ENCODE data around the gene DCBLD1. TPM values are rescaled to one million over a fixed set of nuclear protein-coding genes. Genes with fewer than 3 reads are reported as not detected.

DCBLD1 gene
- total RNA-seq, 1 donor = 27.4 TPM

DNA sequence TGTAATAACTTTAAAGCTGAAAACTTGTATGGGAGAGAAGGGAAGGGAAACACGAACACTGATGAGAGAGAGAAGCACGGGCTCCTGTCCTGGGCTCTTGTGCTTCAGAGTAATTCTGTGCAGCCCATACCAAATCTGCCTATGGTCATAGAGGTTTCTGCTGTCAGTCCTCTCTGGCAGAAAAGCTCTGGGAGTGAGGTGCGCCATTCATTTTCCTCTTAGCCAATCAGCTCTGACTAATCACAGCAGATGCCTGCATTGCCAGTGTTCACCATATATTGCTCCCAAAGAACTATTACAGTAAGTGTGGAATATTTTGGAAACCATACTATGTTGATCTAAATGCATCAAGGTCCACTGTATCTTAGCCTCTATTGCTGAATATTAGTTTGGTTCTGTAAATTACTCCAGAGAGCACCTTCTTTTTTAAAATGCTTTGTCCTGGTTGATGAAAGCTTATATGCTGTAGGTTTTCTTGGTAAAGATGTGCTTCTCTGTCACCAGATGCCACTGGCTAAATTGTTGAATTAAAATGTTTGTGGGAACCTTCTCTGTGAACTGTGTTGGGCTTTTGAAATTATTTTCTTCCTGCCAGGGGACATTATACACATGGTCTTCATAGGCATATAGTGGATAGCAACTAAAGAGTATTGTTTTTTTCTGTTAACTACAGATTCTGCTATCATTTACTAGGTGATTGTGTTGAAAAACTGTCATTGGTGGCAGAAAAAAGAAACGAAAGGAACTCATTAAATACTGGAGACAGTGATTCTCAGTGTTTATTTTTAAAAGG is 38.3 kb downstream of the DCBLD1 start:
- no peak for DNase-seq (ENCODE audit: low read depth)
- no peak overlapping the region for H3K4me3 ChIP-seq (ENCODE audit: low read depth, low read length)
- TF ChIP-seq, protein P1, sequence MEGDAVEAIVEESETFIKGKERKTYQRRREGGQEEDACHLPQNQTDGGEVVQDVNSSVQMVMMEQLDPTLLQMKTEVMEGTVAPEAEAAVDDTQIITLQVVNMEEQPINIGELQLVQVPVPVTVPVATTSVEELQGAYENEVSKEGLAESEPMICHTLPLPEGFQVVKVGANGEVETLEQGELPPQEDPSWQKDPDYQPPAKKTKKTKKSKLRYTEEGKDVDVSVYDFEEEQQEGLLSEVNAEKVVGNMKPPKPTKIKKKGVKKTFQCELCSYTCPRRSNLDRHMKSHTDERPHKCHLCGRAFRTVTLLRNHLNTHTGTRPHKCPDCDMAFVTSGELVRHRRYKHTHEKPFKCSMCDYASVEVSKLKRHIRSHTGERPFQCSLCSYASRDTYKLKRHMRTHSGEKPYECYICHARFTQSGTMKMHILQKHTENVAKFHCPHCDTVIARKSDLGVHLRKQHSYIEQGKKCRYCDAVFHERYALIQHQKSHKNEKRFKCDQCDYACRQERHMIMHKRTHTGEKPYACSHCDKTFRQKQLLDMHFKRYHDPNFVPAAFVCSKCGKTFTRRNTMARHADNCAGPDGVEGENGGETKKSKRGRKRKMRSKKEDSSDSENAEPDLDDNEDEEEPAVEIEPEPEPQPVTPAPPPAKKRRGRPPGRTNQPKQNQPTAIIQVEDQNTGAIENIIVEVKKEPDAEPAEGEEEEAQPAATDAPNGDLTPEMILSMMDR (IDR thresholded peaks at IDR 0.05; ENCODE audit: insufficient read depth, low read length) = no peak

DNA sequence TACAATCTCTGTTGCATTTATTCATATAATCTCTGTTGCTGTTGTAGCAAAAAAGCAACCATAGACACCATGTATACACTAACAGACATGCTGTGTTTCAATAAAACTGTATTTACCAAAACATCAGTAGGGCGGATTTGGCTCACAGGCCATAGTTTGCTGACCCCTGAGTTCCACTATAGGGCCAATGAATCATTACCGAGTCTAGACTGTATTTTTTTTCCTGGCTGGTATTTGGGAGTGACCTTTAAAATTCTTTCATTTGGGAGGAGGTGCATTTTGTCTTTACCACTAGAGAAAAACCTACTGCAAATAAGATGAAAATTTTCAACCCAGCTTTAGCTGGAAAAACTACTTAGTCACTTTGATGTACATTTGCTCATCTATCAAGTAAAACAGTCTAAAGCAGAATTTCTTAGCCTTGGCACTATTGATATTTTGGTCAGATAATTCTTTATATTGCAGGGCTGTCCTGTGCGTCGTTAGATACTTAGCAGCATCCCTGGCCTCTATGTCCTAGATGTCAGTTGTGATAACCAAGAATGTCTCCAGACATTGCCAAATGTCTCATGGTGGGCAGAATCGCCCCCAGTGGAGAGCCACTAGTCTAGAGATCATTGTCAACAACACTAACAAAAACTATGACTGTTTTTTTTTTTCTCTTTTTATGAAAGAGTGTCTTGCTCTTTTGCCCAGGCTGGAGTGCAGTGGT is 39.5 kb downstream of the DCBLD1 start:
- H3K4me3 ChIP-seq (ENCODE audit: low read depth, low read length) = no peak overlapping the region
- TF ChIP-seq, protein P1 (IDR thresholded peaks at IDR 0.05; ENCODE audit: insufficient read depth, low read length) = no peak
- peak; percentile 30 for DNase-seq (ENCODE audit: low read depth)

DNA sequence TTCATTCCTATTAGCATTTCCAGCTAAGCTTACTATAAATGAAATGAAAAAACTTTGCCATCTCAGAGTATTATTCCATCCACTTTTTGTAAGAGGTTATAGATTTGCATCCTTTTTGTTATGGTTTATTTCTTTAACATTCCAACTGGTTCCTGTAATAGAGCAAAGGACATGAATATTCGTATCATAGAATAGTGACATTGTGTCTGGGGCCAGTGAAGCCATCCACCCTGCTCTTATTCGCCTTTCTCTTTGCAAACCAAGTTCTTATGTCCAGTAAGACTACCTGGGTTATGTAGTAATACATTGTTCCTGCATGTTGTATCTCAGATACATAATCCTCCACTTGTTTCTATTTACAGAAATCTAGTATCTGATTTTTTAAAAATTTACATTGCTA is 43.1 kb downstream of the DCBLD1 start:
- H3K4me3 ChIP-seq (ENCODE audit: low read depth, low read length) = no peak overlapping the region
- DNase-seq (ENCODE audit: low read depth) = no peak
- TF ChIP-seq, protein P1 (IDR thresholded peaks at IDR 0.05; ENCODE audit: insufficient read depth, low read length) = no peak

DNA sequence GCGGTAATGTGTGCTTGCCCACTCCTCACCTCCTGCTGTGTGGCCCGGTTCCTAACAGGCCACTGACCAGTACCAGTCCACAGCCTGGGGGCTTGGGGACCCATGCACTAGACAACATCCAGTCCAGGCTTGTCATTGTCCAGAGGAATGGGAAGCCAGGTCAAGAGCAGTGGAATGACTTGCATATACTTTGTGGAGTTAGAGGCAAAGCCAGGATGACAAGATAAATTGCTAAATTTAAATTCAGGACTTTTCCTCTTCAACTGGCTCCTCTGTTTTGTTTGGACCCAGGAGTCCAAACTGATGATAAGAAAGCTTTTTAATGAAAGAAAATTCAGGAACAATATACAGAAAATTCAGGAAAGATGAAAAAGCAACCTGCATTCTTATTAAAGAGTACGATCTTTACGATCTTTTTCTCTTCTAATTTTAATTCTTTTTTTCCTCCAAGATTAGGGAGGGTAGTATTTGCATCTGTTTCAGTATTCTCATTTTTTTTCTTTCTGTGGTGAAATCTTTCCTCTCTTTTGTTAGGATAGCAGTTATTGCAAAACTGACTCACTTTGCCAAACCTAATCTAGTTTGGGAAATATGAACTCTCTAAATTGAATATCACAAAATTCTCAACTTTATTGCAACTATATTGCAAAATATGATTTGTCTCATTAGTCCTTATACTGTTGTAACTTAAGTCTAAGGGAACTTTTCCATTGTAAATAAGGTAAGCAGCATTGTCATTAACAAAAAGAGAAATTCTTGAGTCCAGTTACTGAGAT is 48.2 kb downstream of the DCBLD1 start:
- peak; percentile 83 for DNase-seq (ENCODE audit: low read depth)
- TF ChIP-seq, protein P1 (IDR thresholded peaks at IDR 0.05; ENCODE audit: insufficient read depth, low read length) = no peak
- no peak overlapping the region for H3K4me3 ChIP-seq (ENCODE audit: low read depth, low read length)

DNA sequence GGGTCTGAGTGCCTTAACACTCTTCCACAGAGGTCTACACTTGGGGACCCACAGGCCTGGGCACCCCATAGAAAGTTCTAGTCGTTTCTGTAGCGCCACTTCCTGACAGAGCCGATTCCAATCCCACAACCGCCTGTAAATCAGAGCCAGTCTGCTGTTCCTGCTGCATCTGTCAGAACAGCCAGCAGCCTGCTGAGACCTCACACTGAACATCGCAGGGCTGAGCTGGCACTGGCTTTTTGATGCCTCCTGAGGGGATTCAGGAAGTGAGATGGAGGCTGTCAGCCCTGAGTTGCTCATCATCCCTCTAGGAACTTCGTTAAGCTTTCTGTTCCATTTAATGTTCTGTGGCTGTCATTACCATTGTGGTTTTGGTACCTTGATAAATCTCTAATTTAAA is 48.9 kb downstream of the DCBLD1 start:
- TF ChIP-seq, protein P1 (IDR thresholded peaks at IDR 0.05; ENCODE audit: insufficient read depth, low read length) = no peak
- DNase-seq (ENCODE audit: low read depth) = peak; percentile 26

DNA sequence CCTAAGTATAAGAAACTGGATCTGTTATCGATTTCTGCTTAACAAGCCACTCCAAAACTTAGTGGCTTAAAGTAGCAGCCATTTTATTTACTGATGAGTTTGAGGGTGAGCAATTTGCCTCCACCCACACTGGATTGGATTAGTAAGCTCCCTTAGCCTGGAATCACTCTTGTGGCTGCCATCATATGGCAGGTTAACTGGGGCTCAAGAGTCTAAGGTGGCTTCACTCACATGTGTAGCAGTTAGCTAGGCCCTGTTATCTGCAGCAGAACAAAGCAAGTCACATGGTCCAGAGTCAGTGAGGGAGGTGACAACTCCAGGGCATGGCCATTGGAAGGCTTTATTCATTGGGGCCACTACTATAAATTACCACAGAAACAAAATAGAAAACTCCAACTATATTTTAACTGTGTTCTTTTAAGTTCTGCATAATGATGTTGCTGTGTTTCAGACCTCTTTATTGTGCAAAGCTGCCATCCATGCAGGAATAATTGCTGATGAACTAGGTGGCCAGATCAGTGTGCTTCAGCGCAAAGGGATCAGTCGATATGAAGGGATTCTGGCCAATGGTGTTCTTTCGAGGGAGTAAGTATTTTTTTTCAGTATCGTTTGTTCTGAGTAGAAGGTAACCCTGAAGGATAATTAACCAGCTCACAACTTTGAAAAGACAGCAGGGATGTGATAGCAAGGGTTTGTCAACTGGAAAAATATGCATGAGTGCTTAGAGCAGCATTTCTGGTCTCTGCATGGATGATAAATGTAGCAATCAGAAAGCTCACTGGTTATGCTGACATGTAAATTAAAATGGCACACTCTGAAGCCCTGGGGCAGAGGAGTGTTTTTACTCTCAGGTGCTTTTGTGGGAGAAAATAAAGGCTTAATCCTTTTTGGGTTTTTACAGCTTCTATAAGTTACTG is 49.6 kb downstream of the DCBLD1 start:
- TF ChIP-seq, protein P1 (IDR thresholded peaks at IDR 0.05; ENCODE audit: insufficient read depth, low read length) = no peak
- DNase-seq (ENCODE audit: low read depth) = no peak
- no peak overlapping the region for H3K4me3 ChIP-seq (ENCODE audit: low read depth, low read length)

More for the DNA sequence above, 48.9 kb downstream of the DCBLD1 start:
- no peak overlapping the region for H3K4me3 ChIP-seq (ENCODE audit: low read depth, low read length)
